OCI-LY1 (cell line): ENCODE measurements around the gene KBTBD8.

Experiments
- CTCF ChIP-seq: fragments of 200-600 bp; sonication (generic), shearing (Covaris generic); IDR thresholded peaks from 2 replicates; pipeline ENCODE4 v1.5.1; 2017; ENCODE audit warnings: mild to moderate bottlenecking, antibody characterized with exemption, low read length, moderate library complexity, mixed read lengths
- EZH2 ChIP-seq: fragments of 200-600 bp; sonication (generic), shearing (Covaris generic); IDR thresholded peaks from 2 replicates; pipeline ENCODE4 v1.8.0; 2017; ENCODE audit warnings: borderline replicate concordance, mixed run types, mild to moderate bottlenecking, antibody characterized with exemption, low read length, moderate library complexity, mixed read lengths

GRCh38 chr3:66958067-66958466 lies 40.0 kb upstream of the KBTBD8 start:
- TF ChIP-seq CTCF (no peak), EZH2 (no peak)
